Hindlimb muscle (tissue), 1 donor: Measurements from ENCODE around the gene NXPE3. TPM values are rescaled to one million over a fixed set of nuclear protein-coding genes. Genes with fewer than 3 reads are reported as not detected.
A peak's percentile ranks its signal among the peaks of the same experiment; 100 is the strongest.

Experiments used
- DNase-seq: peaks from one replicate; pipeline ENCODE4 v3.0.0-alpha.2; 2013
- polyA plus RNA-seq: library from polyadenylated mRNA; unstranded; fragments of 120-200 nt; gene quantifications from one replicate; pipeline ENCODE4 v1.2.1, GENCODE V29; 2013; ENCODE audit not compliant: insufficient read length

Gene NXPE3
- polyA plus RNA-seq, 1 donor, result 18.5 TPM

GRCh38 chr3:101829437-101829830 is 50.4 kb downstream of the NXPE3 start:
- no peak for DNase-seq

- DNase-seq, result no peak
These were observed 50.9 kb downstream of the NXPE3 start for GRCh38 chr3:101829874-101830273.

GRCh38 chr3:101833446-101833974 is 54.5 kb downstream of the NXPE3 start:
- DNase-seq, result no peak

- no peak for DNase-seq
These were observed 56.7 kb downstream of the NXPE3 start for GRCh38 chr3:101835676-101836075.

- DNase-seq, result no peak
These were observed 57.1 kb downstream of the NXPE3 start for GRCh38 chr3:101836160-101836559.

- DNase-seq, result no peak
These were observed 57.9 kb downstream of the NXPE3 start for GRCh38 chr3:101836652-101837598.

- DNase-seq, result no peak
These were observed 59.7 kb downstream of the NXPE3 start for GRCh38 chr3:101838691-101839090.

- no peak for DNase-seq
These were observed 61.1 kb downstream of the NXPE3 start for GRCh38 chr3:101840066-101840465.

- no peak for DNase-seq
These were observed 63.4 kb downstream of the NXPE3 start for GRCh38 chr3:101842245-101842934.

GRCh38 chr3:101842935-101843330 is 63.9 kb downstream of the NXPE3 start:
- DNase-seq, result no peak

- no peak for DNase-seq
These were observed 66.4 kb downstream of the NXPE3 start for GRCh38 chr3:101845425-101845824.

GRCh38 chr3:101846709-101847108 is 67.7 kb downstream of the NXPE3 start:
- DNase-seq, result no peak

- DNase-seq, result no peak
These were observed 68.3 kb downstream of the NXPE3 start for GRCh38 chr3:101847328-101847727.

- no peak for DNase-seq
These were observed 69.3 kb downstream of the NXPE3 start for GRCh38 chr3:101848326-101848725.

GRCh38 chr3:101848754-101849713 is 70.0 kb downstream of the NXPE3 start, which contains the start of gene NFKBIZ:
Gene NFKBIZ, plus strand, starts transcription at chr3:101849514. Its CDS starts 115 bp downstream, at chr3:101849629.
- DNase-seq, result peak; percentile 93

- peak; percentile 48 for DNase-seq
These were observed 70.8 kb downstream of the NXPE3 start for GRCh38 chr3:101849714-101850245.

- no peak for DNase-seq
These were observed 71.4 kb downstream of the NXPE3 start for GRCh38 chr3:101850246-101851051.

- DNase-seq, result no peak
These were observed 72.2 kb downstream of the NXPE3 start for GRCh38 chr3:101851072-101851770.

- no peak for DNase-seq
These were observed 73.1 kb downstream of the NXPE3 start for GRCh38 chr3:101851850-101852714.
